GM11168 (cell line): Measurements from ENCODE around the gene LCLAT1.
"Not testable (repeated sequence)": the region's sequence is repeated elsewhere in the genome, so short reads cannot be mapped to it uniquely, and the experiment has no call there.

Experiments used
- in situ Hi-C: fragments of 300-500 bp; cut with MboI; formaldehyde crosslinking; loops from one replicate; pipeline ENCODE4 v1.12.0; 2022; ENCODE audit warnings: low sequenced_read_pairs; ENCODE audit not compliant: unreplicated experiment

LCLAT1 gene

DNA sequence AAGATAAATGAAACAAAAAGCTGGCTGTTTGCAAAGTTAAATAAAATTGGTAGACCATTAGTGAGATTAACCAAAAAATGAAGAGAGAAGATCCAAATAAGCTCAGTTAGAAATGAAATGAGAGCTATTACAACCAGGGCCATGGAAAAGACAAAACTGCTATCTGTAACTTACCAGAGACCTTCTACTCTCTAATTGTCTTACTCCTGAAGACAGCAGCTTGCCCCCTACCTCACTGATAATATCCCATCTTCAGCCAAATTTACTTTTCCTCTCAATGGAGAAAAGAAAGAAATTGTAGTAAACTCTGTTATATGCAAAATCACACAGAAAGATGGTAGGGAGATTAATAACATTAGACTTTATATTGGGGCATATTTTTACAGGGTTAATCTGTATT lies 178.2 kb downstream of the LCLAT1 start:
- in situ Hi-C loops = no loop called here

DNA sequence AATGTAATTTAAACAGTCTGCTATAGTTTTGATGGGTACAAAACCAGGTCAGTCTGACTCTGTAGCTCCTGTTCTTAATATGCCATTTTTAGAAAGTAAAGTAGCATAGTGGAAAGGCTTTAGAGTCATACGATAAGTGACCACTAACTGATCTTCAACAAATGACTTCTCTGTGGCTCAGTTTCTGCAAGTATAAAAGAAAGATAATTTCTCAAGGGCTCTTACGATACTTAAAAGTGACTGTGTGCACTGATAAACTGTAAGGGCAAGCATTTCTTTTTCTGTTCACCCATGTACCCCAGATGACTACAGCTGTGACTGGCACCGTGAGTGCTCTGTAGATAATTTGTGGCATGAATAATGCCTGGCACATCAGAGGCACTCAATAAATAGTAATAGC lies 178.7 kb downstream of the LCLAT1 start:
- in situ Hi-C loops = no loop called here

DNA sequence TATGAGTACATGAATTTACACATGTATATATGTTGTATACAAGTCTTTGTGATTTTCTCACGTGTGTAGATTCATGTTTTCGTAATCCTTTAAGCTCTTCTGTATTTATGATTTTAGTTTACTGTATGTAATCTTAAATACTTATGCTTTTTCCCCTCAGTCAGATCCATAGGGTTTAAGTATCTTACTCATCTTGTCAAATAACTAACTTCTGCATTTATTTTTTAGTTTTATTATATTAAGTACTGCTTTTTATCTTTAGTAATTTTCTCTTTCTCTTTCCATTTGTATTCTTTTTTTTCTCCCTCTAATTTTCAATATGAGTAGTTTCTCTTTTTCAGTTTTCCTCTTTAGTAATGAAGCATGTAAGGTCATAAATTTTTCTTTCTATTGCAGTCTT lies 179.4 kb downstream of the LCLAT1 start:
- in situ Hi-C loops = no loop called here

DNA sequence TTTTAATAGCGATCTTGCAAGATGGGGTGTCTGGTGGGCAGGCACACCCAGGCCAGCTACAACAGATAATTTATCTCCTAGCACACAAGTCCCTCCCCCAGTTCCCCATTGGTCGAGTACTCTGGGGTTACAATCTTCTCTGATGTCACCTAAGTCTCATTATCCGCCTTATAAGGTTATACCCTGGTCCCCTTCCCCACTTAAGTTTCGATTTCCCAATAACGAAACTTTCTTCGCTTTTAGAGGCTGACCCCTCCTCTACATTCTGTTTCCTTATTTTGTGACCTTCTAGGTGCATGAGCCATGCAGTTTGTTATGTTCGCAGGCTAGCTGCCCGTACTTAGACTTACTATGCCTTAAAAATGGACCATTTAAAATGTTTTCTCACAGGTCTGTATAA lies 180.1 kb downstream of the LCLAT1 start:
- in situ Hi-C loops = no loop called here

DNA sequence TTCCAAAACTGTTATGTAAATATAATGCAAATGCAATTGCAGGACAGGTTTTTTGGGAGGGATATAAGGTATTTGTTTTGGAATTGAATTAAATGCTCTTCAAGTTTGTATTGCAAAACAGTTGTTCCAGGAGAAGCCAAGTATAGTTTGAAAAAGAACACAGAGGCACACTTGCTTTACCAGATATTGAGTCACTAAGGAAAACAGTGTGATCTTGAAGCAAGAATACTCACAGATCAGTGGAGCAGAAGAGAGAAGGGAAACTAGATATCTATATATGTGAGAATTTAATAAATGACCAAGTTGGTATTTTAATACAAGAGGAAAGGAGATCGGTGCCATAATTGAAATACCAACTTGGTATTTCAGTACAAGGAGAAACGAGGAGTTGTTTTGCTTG lies 181.3 kb downstream of the LCLAT1 start:
- in situ Hi-C loops = no loop called here

DNA sequence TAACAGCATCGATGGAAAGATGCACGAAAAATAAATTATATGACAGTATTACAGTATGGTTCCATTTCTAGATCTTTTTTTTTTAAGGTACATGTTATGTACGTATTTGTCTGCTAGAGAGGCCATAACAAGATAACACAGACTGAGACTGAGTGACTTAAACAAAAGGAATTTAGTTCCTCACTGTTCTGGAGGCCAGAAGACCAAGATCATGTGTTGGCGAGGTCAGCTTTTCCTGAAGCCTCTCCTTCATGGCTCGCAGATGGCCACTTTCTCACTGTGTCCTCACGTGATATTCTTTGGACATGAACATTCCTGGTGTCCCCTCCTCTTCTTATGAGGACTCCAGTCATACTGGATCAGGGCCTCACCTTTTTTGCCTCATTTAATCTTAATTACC lies 182.8 kb downstream of the LCLAT1 start:
- in situ Hi-C loops = no loop called here

DNA sequence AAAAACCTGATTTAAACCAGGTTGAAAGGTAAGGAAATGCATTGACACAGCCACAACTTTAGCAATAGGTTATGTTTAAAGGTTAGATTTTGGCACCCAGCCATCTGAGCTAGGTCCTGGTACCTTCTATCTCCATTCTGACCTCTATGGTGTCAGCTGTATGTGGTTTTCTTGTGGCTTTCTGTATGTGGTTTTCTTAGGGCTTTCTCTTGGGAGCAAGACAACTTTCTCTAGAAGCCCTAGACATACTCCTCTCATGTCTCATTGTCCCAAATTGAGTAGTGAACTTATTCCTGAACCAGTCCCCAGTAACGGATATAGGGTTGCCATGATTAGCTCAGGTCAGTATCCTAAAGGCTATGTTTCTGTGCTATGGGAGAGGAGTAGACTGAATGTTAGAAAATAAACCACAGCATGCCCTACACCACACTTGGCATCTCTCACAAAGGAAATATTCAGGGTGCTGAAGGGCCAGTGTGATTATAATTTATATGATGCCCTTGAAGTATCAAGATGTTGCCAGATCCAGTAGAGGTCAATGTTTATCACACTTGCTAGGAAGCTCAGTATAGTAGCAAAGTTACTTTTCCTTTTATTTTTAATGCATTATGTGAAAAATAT lies 184.1 kb downstream of the LCLAT1 start:
- in situ Hi-C loops = no loop called here

DNA sequence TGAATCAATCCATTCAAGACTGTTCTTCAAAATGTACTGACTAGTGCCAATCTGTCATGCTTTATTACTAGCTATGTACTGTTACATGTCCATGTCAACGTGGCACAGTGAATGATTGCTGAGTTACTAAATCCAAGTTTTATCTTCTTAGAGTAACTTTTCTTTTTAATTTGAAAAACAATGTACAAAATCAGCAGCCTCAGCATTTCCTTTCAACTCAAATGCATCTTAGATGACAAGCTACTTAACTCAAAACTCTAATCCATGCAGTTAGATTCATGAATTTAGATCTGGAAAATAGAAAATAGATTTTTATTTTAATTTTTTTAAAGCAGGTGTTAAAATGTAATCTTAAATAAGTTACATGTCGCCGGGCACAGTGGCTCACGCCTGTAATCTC lies 186.0 kb downstream of the LCLAT1 start:
- in situ Hi-C loops = no loop called here

DNA sequence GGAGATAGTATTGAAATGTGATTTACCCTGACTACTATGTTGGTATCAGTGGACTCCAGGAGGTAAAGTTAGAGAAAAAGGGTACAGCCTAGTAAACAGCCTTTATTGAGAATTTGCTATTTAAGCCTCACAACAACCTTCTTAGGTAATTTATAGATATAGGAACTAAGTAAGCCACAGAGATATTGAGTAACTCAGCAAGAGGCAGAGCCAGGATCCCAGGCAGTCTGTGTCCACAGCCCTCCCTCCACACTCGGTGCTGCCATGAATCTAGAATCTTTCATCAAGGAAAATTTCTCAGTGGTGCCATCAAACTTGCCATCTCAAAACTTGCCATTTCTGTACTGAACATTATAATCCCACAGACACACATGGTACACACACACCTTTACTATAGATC lies 189.3 kb downstream of the LCLAT1 start:
- in situ Hi-C loops = no loop called here

DNA sequence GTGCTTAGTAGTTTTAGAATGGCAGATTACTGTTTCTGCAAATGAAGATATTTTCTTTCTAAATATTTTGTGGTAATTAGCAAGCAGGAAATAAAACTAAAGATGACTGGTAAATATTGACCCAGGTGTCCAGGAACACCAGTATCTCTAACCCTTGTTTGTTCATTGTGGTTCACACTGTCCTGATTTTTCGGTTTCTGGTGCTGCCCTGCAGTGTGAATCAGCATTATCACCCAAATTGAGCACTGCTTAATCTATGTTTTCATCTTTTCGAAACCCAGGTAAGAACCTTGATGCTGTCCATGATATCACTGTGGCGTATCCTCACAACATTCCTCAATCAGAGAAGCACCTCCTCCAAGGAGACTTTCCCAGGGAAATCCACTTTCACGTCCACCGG lies 192.8 kb downstream of the LCLAT1 start:
- in situ Hi-C loops = no loop called here

DNA sequence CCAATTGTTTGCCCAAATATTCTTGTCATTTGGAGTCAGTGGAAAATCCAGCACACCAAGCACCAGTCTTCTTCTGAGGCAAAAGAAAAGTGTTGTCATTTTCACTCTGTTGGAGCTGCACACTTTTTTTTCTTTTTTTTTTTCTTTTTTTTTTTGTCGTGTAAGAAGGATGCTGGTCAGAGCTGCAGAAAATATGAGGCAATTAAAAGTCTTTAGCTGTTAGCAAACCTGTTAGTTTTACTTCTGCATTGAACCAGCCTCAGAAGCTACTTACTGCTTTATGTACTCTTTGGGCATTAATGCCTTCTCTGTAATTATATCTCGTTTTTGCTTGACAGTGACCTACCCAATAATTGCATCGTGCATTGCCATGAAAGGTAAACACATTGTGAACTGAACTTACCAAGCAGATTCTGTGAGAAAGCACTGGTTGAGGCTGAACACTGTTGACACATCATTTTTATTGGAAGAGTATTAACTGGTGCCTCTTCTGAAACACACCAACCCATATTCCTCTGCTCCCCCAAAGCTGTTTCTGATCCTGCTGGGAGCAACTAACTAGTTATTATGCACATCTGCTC lies 194.8 kb downstream of the LCLAT1 start:
- in situ Hi-C loops = no loop called here

DNA sequence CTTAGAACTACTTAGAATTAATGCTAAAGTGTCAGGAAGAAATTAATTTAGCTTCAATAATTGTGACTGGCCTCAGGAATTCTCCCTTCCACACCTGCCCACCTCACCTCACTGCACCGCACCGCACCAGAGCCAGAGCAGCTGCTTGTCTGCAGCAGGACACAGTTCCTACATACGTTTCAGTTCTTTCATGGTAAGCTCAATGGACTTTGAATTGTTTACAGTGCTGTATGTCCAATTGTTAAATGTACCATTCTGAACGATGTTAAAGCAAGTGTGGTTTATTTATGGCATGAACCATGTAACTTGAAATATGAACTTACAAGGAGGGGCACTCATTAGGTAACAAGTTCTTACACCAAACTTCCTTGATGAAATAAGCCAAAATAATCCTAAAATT lies 196.0 kb downstream of the LCLAT1 start:
- in situ Hi-C loops = not testable (repeated sequence)

DNA sequence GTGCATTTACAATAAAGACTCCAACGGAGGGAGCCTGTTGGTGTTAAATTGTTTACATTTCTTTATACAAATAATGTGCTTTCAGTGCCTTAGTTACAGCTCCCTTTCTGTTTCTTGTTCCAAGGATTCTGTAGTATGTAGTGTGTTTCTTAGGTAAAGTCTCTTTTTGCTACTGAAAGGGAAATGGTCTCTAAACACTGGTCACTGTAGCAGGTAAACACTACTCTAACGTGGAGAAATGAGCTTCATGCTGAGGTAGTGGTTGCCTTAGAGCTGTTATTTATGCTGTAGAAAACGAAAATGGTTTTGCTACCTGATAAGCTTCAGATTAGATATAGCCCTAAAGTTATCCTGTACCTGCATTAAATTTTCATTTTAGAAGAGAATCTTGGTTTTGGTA lies 196.6 kb downstream of the LCLAT1 start:
- in situ Hi-C loops = no loop called here

DNA sequence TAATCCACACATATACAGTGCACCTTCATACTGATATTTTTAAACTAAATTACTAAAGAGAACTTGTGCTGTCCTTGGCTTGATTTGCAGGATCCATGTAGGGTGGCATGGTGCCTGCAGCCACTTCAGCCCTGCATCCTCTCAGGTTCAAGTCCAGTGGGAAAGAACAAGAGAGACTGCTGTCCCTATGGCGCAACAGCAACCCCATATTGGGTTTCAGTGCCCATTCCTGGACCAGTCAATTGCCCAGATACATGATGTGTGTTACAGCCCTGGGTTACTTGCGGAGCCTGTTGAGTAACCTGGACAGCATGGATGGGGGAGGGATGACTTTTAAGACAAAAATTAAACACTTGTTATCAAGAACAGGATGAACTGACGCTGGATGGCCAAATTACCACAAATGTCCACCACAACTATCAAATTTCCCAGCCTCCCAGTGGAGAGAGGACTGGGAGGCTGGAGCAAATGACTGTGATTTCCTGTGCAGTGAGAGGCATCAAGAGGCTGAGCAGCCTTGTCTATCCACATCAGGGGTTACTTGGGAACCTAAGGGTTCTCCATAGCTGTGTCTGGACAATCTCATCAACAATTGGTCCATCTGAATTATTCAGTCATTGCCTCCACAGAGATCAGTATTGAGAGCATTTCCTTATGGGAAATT lies 198.2 kb downstream of the LCLAT1 start:
- in situ Hi-C loops = no loop called here

DNA sequence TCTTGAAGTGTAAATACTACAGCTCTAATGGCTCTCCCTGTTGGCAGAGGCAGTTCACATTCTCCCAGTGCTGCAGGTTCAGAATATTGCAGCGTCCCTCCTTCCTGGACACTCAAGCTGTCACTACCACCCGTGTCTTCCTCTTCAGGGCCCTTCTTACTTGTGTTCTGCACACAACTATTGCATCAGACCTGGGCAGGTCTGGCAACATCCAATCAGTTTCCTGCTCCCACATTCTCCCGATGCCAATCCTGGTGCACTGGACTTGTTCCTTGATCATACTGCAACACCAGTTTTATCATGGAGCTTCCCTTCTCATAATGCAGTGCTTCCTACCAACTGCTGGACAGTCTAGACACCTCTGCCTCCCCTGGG lies 198.7 kb downstream of the LCLAT1 start:
- in situ Hi-C loops = no loop called here

DNA sequence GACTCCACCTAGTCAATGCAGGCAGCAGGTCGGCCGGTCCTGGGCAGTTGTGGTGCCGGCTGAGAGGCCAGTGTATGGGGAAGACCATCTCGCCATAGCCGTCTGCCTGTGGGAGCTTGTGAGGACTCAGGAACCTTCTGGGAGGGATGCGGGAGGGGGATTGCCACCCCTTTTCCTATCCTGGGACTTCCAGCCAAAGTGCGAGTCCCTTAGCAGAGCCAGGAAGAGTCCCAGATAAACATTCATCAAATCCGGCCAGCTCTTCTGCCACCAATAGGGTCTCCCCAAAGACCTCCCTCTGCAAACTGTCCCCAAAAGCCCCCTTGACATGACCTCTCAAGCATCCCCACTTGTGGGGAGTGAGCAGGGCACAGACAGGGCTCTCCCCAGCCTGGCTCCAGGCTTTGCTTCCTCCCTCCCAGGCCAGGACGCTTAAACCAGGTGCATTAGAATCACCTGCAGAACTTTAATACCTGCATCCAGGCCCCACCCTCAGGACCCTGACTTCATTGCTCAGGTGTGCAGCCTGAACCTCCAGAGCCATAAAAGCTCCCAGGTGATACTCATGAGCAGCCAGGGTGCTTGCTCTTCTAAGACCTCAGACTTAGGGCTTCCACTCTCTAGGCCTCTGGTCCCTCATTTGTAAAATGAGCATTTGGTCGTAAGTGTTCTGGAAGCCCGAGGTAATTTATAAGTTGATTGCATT lies 200.9 kb downstream of the LCLAT1 start:
- in situ Hi-C loops = no loop called here

DNA sequence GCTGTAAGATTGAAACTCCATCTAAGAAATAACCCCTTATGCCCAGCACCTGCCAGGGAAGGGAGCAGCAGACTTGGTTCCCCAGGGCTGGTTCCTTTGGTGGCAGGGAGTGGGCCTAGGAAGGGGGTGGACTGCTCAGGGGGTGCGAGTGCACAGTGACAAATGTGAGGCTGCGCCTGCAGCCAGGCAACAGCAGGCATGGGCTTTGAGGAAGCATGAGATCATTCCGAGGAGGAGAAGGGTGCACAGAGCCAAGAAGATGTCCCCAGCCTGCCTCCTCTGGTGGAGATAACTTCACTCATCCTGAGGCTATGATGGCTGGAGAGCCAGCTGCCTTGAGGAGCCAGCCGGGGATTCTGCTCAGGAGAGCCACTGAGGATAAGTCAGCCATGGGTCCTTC lies 202.2 kb downstream of the LCLAT1 start:
- in situ Hi-C loops = no loop called here

DNA sequence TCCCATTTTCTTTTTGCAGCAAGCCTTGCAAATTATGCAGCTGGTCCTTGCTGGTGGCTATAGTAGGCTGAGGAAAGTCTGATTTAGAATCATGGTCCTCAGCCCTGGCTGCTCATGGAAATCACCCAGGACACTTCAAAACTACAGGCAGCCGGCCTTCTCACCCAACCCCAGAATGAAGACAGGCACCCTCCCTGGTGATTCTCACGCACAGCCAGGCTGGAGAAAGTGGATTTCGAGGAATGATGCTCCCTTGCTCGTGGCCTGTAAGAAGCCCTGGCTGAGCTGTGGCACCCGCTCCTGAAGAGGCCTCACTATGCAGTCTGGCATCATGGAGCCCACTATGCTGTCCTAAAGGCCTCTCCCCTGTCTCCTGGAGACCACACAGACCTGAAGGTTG lies 202.8 kb downstream of the LCLAT1 start:
- in situ Hi-C loops = no loop called here

DNA sequence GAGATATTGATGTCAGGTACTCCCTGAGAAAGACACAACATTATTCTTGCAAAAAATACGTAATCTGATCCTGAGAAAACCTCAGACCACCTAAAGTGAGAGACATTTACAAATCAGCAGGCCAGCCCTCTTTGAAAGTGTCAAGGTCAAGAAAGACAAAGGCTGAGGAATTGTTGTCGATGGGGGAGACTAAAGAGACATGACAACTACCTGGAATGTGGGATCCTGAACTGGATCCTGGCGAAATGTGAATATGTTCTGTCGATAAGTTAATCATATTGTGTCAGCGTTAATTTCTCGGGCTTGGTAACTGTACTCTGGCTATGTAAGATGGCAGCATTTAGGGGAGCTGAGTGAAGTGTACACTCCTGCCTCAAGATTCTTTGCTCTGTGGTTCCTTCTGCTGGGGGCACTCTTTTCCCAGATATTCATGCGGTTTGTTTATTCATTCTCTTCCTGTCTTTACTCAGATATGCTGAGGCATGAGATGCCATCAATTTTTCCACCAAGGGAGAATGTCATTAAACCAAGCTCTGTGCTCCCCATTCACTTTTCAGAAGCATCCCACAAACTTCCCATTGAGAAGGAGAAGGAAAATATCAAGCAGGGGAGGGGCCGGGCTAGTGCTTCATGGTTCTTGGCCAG lies 205.3 kb downstream of the LCLAT1 start:
- in situ Hi-C loops = no loop called here

DNA sequence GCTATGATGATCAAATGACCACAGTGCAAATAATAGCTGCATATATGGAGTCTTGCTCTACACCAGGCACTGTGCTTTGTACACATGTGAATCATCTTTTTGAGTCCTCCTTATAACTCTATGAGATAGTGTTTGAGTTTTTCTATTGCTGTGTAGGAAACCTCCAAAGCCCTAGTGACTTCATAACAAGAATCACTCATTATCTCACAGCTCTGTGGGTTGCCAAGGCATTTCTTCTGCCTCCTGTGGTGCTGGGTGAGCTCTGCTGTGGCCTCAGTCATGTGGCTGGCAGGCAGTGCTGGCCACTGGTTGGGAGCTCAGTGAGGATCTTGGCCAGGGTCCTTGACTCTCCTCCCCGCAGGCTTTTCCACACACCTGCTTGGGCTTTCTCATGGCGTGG lies 206.8 kb downstream of the LCLAT1 start:
- in situ Hi-C loops = no loop called here

DNA sequence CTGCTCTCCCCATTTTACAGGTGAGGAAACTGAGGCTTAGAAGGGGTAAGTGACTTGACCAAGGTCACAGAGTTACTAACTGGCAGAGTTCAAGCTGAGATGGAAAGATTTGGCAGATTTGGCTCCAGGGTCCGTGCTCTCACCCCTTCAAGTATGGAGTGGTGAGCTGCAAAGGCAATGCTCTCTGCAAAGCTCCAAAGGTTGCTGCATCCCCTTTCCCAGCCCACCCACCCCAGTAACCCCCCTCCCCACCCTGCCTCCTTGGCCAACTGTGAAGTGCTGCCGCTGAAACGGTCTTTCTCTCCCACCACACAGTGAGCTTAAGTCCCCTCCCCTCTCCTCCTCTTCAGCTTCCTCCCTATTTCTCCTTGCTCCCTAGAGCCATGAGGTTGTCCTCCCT lies 207.4 kb downstream of the LCLAT1 start:
- in situ Hi-C loops = no loop called here
